T-helper 1 cell treated with Interleukin-12 subunit alpha and Interleukin-12 subunit beta and Interleukin-4 antibody, amounts not matched to agents 30 ng/mL and 1 ng/mL, for 36 hours (primary cell): ENCODE measurements around the gene LTA. TPM values are rescaled to one million over a fixed set of nuclear protein-coding genes. Genes with fewer than 3 reads are reported as not detected.

ENCODE experiments used
- intact Hi-C: fragments of 100-400 bp; cut with micrococcal nuclease; formaldehyde crosslinking; loops from one replicate; pipeline ENCODE4 v1.15.1; 2024
- total RNA-seq: library from RNA; stranded (reverse); gene quantifications from 2 replicates; pipeline ENCODE4 v1.2.3, GENCODE V29; 2022

LTA gene
- total RNA-seq, 1 donor from 2014 or later: 204 TPM

GRCh38 chr6:31619805-31620585, 47.9 kb downstream of the LTA start:
- intact Hi-C loops: loop anchor here (1.0 to 5.0 kb wide), 21 partner anchors 32 to 900 kb away; partner anchors contain the start of genes ABHD16A, ATF6B, BAG6 and CCHCR1

GRCh38 chr6:31620586-31621319, 48.7 kb downstream of the LTA start, which contains the start of gene PRRC2A:
PRRC2A (plus strand) TSS chr6:31620715; CDS start chr6:31622790, 2,075 bp downstream.
- intact Hi-C loops: loop anchor here (1.0 to 5.0 kb wide), 21 partner anchors 32 to 900 kb away; partner anchors contain the start of genes ABHD16A, ATF6B, BAG6 and CCHCR1

- intact Hi-C loops: loop anchor here (2.0 to 5.0 kb wide), 4 partner anchors 41 to 464 kb away; partner anchors contain the start of genes CCHCR1, HSPA1B, NELFE and SKIC2
Observed at GRCh38 chr6:31621320-31621939, 49.3 kb downstream of the LTA start.

GRCh38 chr6:31621991-31622390, 49.9 kb downstream of the LTA start:
- intact Hi-C loops: loop anchor here (2.0 to 5.0 kb wide), 4 partner anchors 41 to 465 kb away; partner anchors contain the start of genes CCHCR1, HSPA1B, NELFE and SKIC2

- intact Hi-C loops: loop anchor here (5.0 kb wide), 1 partner anchor 465 kb away; the partner anchor contains the start of genes CCHCR1 and TCF19
Observed at GRCh38 chr6:31622684-31623091, 50.6 kb downstream of the LTA start.

Other genes starting within 250 kb of the LTA start
- gene HLA-B, start 215.1 kb upstream of the LTA start, total RNA-seq: 6,139 and 6,208 TPM in 2 replicates
- 12.4 and 12.8 TPM in 2 replicates for gene MICA, start 168.7 kb upstream of the LTA start, total RNA-seq
- gene MICB, start 74.1 kb upstream of the LTA start, total RNA-seq: 55.3 and 58.5 TPM in 2 replicates
- not detected in 2 replicates for gene MCCD1, start 43.3 kb upstream of the LTA start, total RNA-seq
- 422 and 431 TPM in 2 replicates for gene DDX39B, start 30.3 kb upstream of the LTA start, total RNA-seq
- 1.2 and 1.4 TPM in 2 replicates for gene ATP6V1G2, start 25.7 kb upstream of the LTA start, total RNA-seq
- gene NFKBIL1, start 24.7 kb upstream of the LTA start, total RNA-seq: 14.5 and 16.4 TPM in 2 replicates
- 171 and 172 TPM in 2 replicates for gene TNF, start 3.3 kb downstream of the LTA start, total RNA-seq
- 2,430 and 2,468 TPM in 2 replicates for gene LTB, start 10.1 kb downstream of the LTA start, total RNA-seq
- gene LST1, start 14.0 kb downstream of the LTA start, total RNA-seq: 149 and 171 TPM in 2 replicates
- 48.5 and 52.7 TPM in 2 replicates for gene NCR3, start 20.7 kb downstream of the LTA start, total RNA-seq
- 47.7 and 54.0 TPM in 2 replicates for gene AIF1, start 42.9 kb downstream of the LTA start, total RNA-seq
- gene PRRC2A, start 48.4 kb downstream of the LTA start, total RNA-seq: 230 and 237 TPM in 2 replicates
- 262 and 284 TPM in 2 replicates for gene BAG6, start 80.4 kb downstream of the LTA start, total RNA-seq
- 1.9 and 2.0 TPM in 2 replicates for gene APOM, start 83.6 kb downstream of the LTA start, total RNA-seq
- 24.7 and 25.7 TPM in 2 replicates for gene C6orf47, start 88.5 kb downstream of the LTA start, total RNA-seq
- 29.3 and 30.0 TPM in 2 replicates for gene GPANK1, start 92.7 kb downstream of the LTA start, total RNA-seq
- 219 and 224 TPM in 2 replicates for gene CSNK2B, start 93.8 kb downstream of the LTA start, total RNA-seq
- 27.5 and 29.1 TPM in 2 replicates for gene LY6G5B, start 97.7 kb downstream of the LTA start, total RNA-seq
- gene LY6G5C, start 108.8 kb downstream of the LTA start, total RNA-seq: 6.3 TPM in 2 replicates
- 53.6 and 59.7 TPM in 2 replicates for gene ABHD16A, start 131.0 kb downstream of the LTA start, total RNA-seq
- not detected in 2 replicates for gene LY6G6F, start 134.6 kb downstream of the LTA start, total RNA-seq
- not detected in 2 replicates for gene LY6G6D, start 143.1 kb downstream of the LTA start, total RNA-seq
- 0.41 TPM in 1 of 2 replicates, not detected in the other for gene LY6G6C, start 149.5 kb downstream of the LTA start, total RNA-seq
- not detected in 2 replicates for gene MPIG6B, start 151.1 kb downstream of the LTA start, total RNA-seq
- gene DDAH2, start 157.0 kb downstream of the LTA start, total RNA-seq: 12.2 and 14.4 TPM in 2 replicates
- 517 and 529 TPM in 2 replicates for gene CLIC1, start 164.2 kb downstream of the LTA start, total RNA-seq
- 47.8 and 51.5 TPM in 2 replicates for gene MSH5, start 167.7 kb downstream of the LTA start, total RNA-seq
- 12.2 and 12.8 TPM in 2 replicates for gene SAPCD1, start 190.4 kb downstream of the LTA start, total RNA-seq
- gene VWA7, start 205.0 kb downstream of the LTA start, total RNA-seq: 6.0 and 6.2 TPM in 2 replicates
- gene VARS1, start 223.5 kb downstream of the LTA start, total RNA-seq: 77.4 and 78.9 TPM in 2 replicates
- 85.4 and 89.3 TPM in 2 replicates for gene LSM2, start 234.7 kb downstream of the LTA start, total RNA-seq
- gene HSPA1L, start 243.0 kb downstream of the LTA start, total RNA-seq: 3.7 TPM in 2 replicates
- 155 and 159 TPM in 2 replicates for gene HSPA1A, start 243.3 kb downstream of the LTA start, total RNA-seq